ENCODE measurements around the gene GLP2R. TPM values are rescaled to one million over a fixed set of nuclear protein-coding genes. Genes with fewer than 3 reads are reported as not detected.
A peak's percentile ranks its signal among the peaks of the same experiment; 100 is the strongest.

GLP2R gene
- total and polyA plus RNA-seq, 2 of the 13 experiments (the other 11 are each of a cell fraction or from before 2014, with no cell fraction given), result 0.65 to 1.4 TPM

DNA sequence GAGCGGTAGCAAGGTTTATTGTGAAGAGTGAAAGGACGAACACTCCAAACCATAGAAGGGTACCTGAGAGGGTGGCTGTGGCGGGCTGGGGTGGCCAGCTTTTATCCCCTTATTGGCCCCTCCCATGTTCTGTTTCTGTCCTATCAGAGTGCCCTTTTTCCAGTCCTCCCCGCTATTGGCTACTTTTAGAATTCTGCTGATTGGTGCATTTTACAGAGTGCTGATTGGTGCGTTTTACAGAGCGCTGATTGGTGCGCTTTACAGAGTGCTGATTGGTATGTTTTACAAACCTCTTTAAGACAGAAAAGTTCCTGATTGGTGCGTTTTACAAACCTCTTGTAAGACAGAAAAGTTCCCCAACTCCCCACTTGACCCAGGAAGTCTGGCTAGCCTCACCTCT, 16.3 kb upstream of the GLP2R start:
- Histone ChIP-seq H3K9ac (ENCODE audit: insufficient read depth, low read depth, low read length) (no peak overlapping the region), H3K4me1 (ENCODE audit: insufficient read depth, low read length) (no peaks in the 10 kb centered on the region), H3K4me2 (ENCODE audit: low read depth, low read length) (no peak overlapping the region), H4K20me1 (ENCODE audit: insufficient read depth, low read length) (no peaks in the 10 kb centered on the region), H3K36me3 (replicated peaks in 1 of 2; ENCODE audit: control insufficient read depth in 1 of 2, insufficient read depth in 2 of 2, low read length in 2 of 2) (no peaks in the 10 kb centered on the region), H3K9me3 (ENCODE audit: low read length) (no peaks in the 10 kb centered on the region), H2AFZ (ENCODE audit: low read length) (no peak overlapping the region), H3K4me3 (replicated peaks in 1 of 3; ENCODE audit: insufficient read depth in 1 of 3, low read depth in 2 of 3, low read length in 3 of 3) (no peak overlapping the region), H3K27ac (ENCODE audit: extremely low read length, insufficient read depth, low read length) (no peak overlapping the region), H3K79me2 (ENCODE audit: insufficient read depth, low read length) (no peaks in the 10 kb centered on the region), H3K27me3 (ENCODE audit: control insufficient read depth in 1 of 2, insufficient read depth in 2 of 2, low read length in 2 of 2) (peaks cover 0 to 14% of the 10 kb centered on the region in 2 experiments; a peak in 2 of 5 replicates)
- in situ Hi-C loops (cut with HindIII; ENCODE audit: extremely low pct_ligation_motif_present, low pct_unique_long_range_greater_than_20kb) (no loop called here), intact Hi-C loops (cut with micrococcal nuclease; ENCODE audit: unreplicated experiment) (no loop called here)
- CTCF ChIA-PET (ENCODE audit: low intra/inter-chr PET ratio, low total read pairs), result no interaction called here
- no TSS peak for BruUV-seq (replicated peaks)
- ATAC-seq (no peak), DNase-seq (ENCODE audit: low spot score) (no peak), FAIRE-seq (no peak)
- TF ChIP-seq ZNF331 (CRISPR knock-in tag; IDR thresholded peaks at IDR 0.05) (no peak), RARA (CRISPR knock-in tag; IDR thresholded peaks at IDR 0.05) (no peak), IKZF1 (IDR thresholded peaks at IDR 0.05) (no peak), ZFYVE20 (CRISPR knock-in tag; IDR thresholded peaks at IDR 0.05; ENCODE audit: borderline replicate concordance, low read depth) (no peak), MAFK (conservative IDR thresholded peaks at IDR 0.05 in 1 of 2, IDR thresholded peaks at IDR 0.05 in 1 of 2; ENCODE audit: low read length in 2 of 2) (peak; percentile 62 to 77), MAFF (IDR thresholded peaks at IDR 0.05; ENCODE audit: low read depth, low read length) (peak; percentile 69), PITX1 (CRISPR knock-in tag; IDR thresholded peaks at IDR 0.05) (no peak), ZNF570 (CRISPR knock-in tag; IDR thresholded peaks at IDR 0.05; ENCODE audit: borderline replicate concordance) (no peak), RFX5 (IDR thresholded peaks at IDR 0.05; ENCODE audit: low read depth, low read length) (no peak), ZNF841 (CRISPR knock-in tag; IDR thresholded peaks at IDR 0.05; ENCODE audit: borderline replicate concordance) (no peak), NR2F2 (IDR thresholded peaks at IDR 0.05; ENCODE audit: borderline replicate concordance, low read depth) (no peak), EZH2 (conservative IDR thresholded peaks at IDR 0.05; ENCODE audit: low read depth, low read length) (no peak), ZNF501 (CRISPR knock-in tag; IDR thresholded peaks at IDR 0.05) (no peak), TEAD3 (CRISPR knock-in tag; optimal IDR thresholded peaks at IDR 0.05; ENCODE audit: borderline replicate concordance) (no peak), MTA1 (CRISPR knock-in tag; IDR thresholded peaks at IDR 0.05; ENCODE audit: borderline replicate concordance) (no peak)
- TF ChIP-seq, protein P1, sequence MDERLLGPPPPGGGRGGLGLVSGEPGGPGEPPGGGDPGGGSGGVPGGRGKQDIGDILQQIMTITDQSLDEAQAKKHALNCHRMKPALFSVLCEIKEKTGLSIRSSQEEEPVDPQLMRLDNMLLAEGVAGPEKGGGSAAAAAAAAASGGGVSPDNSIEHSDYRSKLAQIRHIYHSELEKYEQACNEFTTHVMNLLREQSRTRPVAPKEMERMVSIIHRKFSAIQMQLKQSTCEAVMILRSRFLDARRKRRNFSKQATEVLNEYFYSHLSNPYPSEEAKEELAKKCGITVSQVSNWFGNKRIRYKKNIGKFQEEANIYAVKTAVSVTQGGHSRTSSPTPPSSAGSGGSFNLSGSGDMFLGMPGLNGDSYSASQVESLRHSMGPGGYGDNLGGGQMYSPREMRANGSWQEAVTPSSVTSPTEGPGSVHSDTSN (CRISPR knock-in tag; IDR thresholded peaks at IDR 0.05), result no peak
- TF ChIP-seq, protein P2, sequence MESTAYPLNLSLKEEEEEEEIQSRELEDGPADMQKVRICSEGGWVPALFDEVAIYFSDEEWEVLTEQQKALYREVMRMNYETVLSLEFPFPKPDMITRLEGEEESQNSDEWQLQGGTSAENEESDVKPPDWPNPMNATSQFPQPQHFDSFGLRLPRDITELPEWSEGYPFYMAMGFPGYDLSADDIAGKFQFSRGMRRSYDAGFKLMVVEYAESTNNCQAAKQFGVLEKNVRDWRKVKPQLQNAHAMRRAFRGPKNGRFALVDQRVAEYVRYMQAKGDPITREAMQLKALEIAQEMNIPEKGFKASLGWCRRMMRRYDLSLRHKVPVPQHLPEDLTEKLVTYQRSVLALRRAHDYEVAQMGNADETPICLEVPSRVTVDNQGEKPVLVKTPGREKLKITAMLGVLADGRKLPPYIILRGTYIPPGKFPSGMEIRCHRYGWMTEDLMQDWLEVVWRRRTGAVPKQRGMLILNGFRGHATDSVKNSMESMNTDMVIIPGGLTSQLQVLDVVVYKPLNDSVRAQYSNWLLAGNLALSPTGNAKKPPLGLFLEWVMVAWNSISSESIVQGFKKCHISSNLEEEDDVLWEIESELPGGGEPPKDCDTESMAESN (CRISPR knock-in tag; conservative IDR thresholded peaks at IDR 0.05), result no peak
- TF ChIP-seq, protein P3, sequence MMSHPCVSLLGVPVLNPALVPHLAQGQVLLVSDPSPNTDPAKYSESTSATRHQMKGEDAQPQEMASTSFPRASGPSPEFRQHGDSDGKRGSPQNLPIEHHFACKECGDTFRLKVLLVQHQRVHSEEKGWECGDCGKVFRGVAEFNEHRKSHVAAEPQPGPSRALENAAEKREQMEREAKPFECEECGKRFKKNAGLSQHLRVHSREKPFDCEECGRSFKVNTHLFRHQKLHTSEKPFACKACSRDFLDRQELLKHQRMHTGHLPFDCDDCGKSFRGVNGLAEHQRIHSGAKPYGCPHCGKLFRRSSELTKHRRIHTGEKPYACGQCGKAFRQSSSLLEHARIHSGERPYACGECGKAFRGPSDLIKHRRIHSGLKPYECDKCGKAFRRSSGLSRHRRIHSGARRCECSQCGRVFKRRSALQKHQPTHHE (CRISPR knock-in tag; IDR thresholded peaks at IDR 0.05; ENCODE audit: borderline replicate concordance), result no peak
- WGBS (ENCODE audit: low lambda C conversion rate), result 28% methylated on average over 8 of the region's 8 CpGs
- POLR2A ChIA-PET, result no interaction called here
